IgD-negative memory B cell (primary cell): Measurements from ENCODE around the gene BABAM2. TPM values are rescaled to one million over a fixed set of nuclear protein-coding genes. Genes with fewer than 3 reads are reported as not detected.

Experiments used
- H3K27ac Mint-ChIP-seq, 3 donors: one replicate each; pipeline ENCODE4 v1.8.0; 2020 to 2022; ENCODE audit warnings: mild to moderate bottlenecking in 3 of 3, mixed read lengths in 3 of 3, moderate library complexity in 1 of 3
- H3K27me3 Mint-ChIP-seq: one replicate; pipeline ENCODE4 v1.8.0; 2021; ENCODE audit warnings: mixed read lengths
- H3K36me3 Mint-ChIP-seq: one replicate; pipeline ENCODE4 v1.8.0; 2020; ENCODE audit warnings: mild to moderate bottlenecking, mixed read lengths
- H3K4me1 Mint-ChIP-seq, 3 donors: one replicate each; pipeline ENCODE4 v1.8.0; 2020 to 2022; ENCODE audit warnings: mixed read lengths in 3 of 3, mild to moderate bottlenecking in 1 of 3
- H3K4me3 Mint-ChIP-seq, 4 donors: one replicate each; pipeline ENCODE4 v1.8.0; 2020 to 2022; ENCODE audit warnings: mild to moderate bottlenecking in 4 of 4, mixed read lengths in 4 of 4, moderate library complexity in 3 of 4
- H3K9me3 Mint-ChIP-seq, 3 donors: one replicate each; pipeline ENCODE4 v1.8.0; 2020 to 2021; ENCODE audit warnings: mixed read lengths in 3 of 3, mild to moderate bottlenecking in 1 of 3
- polyA plus RNA-seq: library from polyadenylated mRNA; unstranded; fragments of 300-500 nt; fragmentation: Illumina TruSeq; gene quantifications from one replicate; pipeline ENCODE4 v1.2.3, GENCODE V29; 2021

The BABAM2 gene
- polyA plus RNA-seq, 1 donor from 2014 or later = 57.9 TPM

DNA sequence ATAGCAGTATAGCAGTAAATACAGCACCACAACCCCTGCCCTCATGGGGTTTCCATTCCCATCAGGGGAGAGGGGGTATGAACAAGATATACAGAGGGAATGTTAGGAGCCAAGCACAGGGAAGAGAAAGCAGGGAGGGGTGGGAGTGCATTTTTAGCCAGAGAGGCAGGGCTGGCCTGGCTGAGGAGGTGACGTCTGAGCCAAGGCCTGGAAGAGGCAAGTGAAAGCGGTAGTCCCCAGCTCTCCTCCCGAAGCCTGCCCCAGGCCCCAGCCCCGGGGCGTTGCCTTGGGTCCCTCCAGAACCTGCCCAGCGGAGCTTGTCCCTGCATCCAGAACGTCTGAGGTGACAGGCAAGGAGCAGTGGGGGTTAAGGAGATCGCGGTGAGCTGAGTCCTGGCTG, 457.1 kb downstream of the BABAM2 start:
- peaks cover 2% of the 10 kb centered on the region for H3K27me3 Mint-ChIP-seq
- H3K27ac Mint-ChIP-seq = peak overlapping the region in 1 of 3 donors; percentile 90
- no peaks in the 10 kb centered on the region for H3K4me1 Mint-ChIP-seq
- no peaks in the 10 kb centered on the region for H3K36me3 Mint-ChIP-seq
- H3K9me3 Mint-ChIP-seq = no peaks in the 10 kb centered on the region
- no peak overlapping the region for H3K4me3 Mint-ChIP-seq

DNA sequence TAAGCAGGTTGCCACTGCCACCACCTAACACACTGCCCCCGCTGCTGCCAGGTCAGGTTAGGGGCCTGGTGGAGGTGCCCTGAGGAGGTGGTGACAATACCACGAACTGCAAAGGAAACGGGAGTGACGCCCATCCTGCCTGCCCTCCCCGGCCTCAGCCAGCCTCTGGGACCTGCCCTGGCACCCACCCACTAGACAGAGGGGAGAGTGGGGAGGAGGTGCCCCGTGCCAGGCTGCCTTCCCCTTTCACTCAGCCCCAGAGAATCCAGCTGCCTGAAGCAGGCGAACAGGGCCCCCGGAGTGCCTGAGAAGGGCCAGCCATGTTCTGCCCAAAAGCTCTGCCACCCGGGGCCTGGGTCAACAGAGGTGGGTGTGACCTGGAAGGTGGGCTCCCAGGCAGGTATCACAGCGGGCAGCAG, 457.6 kb downstream of the BABAM2 start:
- no peaks in the 10 kb centered on the region for H3K36me3 Mint-ChIP-seq
- no peaks in the 10 kb centered on the region for H3K4me1 Mint-ChIP-seq
- H3K27ac Mint-ChIP-seq = peak overlapping the region in 1 of 3 donors; percentile 43
- H3K9me3 Mint-ChIP-seq = no peaks in the 10 kb centered on the region
- H3K4me3 Mint-ChIP-seq = no peak overlapping the region
- peaks cover 2% of the 10 kb centered on the region for H3K27me3 Mint-ChIP-seq

DNA sequence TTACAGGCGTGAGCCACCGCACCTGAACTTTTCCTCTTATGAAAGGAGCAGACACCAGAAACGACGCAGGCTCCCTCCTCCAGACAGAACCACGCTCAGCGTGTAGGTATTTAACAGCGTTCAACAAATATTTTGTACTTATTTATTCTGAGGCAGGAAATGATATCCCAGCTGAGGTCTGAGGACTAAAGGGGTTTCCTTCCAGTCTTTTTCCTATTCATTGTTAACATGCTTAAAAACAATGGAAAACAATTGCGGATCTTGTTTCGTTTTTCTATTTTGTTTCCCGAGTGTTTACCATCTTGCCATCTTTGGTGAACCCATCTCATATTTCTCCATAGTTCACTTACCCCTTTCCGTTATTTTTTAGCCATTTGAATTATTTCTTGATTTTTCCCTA, 458.4 kb downstream of the BABAM2 start:
- Mint-ChIP-seq H3K27ac (no peak overlapping the region), H3K36me3 (peaks cover 3% of the 10 kb centered on the region), H3K4me1 (no peaks in the 10 kb centered on the region), H3K27me3 (peaks cover 2% of the 10 kb centered on the region), H3K9me3 (no peaks in the 10 kb centered on the region), H3K4me3 (no peak overlapping the region)

DNA sequence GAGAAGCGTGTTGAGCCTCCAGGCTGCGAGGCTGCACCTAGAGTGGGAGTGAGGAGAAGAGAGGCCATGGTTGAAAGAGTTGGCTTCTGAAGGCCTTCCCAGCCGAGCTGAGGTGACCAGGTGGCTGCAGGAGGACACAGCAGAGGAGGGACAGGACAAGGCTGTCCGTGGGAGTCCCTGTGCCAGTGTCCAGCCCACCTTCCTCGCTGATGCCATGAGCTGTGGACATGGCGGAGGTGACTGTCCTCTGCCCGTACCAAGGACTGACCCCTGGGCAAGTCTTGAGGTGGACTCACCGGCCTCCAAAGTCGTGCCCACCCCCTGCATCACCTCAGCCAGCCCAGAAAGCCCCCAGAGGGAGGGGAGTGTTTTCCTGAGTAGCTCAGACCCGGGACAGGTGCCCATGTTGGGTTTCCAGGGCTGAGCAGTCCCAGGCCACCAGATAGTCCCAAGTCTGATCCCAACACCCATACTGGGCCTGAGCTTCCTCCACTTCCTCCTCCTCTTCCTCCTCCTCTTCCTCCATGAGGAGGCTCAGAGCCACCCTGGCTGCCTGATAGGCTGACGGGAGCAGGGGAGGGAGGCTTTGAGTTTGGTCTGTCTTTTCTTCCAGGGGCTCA, 459.1 kb downstream of the BABAM2 start:
- Mint-ChIP-seq H3K27me3 (peaks cover 2% of the 10 kb centered on the region), H3K36me3 (peaks cover 3% of the 10 kb centered on the region), H3K9me3 (no peaks in the 10 kb centered on the region), H3K27ac (no peak overlapping the region), H3K4me3 (no peak overlapping the region), H3K4me1 (no peaks in the 10 kb centered on the region)

DNA sequence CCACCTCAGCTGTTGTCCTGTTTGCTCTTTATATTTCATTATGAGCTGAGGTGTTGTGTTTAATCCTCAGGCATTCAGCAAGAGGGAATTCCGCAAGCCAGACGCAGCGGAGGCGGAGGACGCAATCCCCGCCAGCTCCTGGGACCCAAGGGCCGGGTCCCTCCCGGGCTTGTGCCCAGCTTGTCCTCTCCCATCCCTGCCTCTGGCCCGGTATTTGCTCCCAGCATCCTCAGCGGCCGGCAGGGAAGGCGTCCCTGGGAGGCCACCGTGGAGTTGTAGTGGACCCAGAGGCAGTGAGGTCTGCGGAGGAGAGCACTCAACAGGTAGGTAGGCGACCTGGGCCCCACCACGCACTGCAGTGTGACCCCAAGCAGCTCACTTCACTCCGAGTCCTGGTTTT, 459.7 kb downstream of the BABAM2 start:
- peaks cover 3% of the 10 kb centered on the region for H3K36me3 Mint-ChIP-seq
- no peaks in the 10 kb centered on the region for H3K4me1 Mint-ChIP-seq
- H3K27ac Mint-ChIP-seq = no peak overlapping the region
- H3K9me3 Mint-ChIP-seq = no peaks in the 10 kb centered on the region
- H3K27me3 Mint-ChIP-seq = peaks cover 2% of the 10 kb centered on the region
- no peak overlapping the region for H3K4me3 Mint-ChIP-seq

DNA sequence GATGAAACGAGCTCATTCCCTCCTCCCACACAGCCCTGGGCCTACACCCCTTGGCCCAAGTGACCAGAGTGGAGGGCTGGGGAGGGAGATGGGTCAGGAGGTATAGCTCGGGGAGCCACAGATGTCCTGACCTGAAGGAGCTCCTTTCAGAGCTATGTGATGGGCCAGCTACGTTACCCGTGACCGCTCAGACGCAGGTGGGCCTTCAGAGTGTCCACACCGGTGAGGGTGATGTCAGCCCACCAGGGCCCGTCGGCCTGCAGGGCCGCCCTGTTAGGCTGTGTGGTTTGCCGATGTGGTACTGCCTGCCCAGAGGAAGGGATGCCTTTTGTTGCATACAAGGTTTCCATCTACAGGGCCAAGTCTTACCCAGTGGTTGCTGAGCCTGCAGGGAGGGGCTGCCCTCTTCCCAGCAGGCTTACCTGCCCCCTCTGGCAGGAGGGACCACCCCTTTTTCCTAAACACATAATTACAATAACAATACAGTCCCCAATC, 460.3 kb downstream of the BABAM2 start:
- H3K27ac Mint-ChIP-seq = no peak overlapping the region
- H3K9me3 Mint-ChIP-seq = no peaks in the 10 kb centered on the region
- peaks cover 2% of the 10 kb centered on the region for H3K27me3 Mint-ChIP-seq
- no peak overlapping the region for H3K4me3 Mint-ChIP-seq
- H3K4me1 Mint-ChIP-seq = no peaks in the 10 kb centered on the region
- H3K36me3 Mint-ChIP-seq = peaks cover 3% of the 10 kb centered on the region

DNA sequence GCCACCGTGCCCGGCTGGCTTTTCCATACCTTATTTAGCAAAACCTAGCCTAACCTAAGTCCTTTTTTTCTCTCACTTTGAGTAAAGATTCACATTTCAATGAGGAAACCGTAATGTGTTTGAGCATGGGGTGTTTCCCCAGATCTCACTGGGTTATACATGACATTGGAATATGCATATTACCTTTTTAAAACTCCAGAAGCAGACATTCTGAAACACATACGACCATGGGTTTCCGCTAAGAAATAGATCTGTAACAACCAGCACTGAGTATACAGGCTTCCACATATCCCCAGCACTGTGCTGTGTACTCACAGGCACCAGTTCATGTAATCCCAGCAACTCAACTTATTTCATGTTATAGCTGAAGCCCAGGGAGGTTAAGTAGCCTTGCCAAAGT, 461.1 kb downstream of the BABAM2 start:
- Mint-ChIP-seq H3K27me3 (peaks cover 2% of the 10 kb centered on the region), H3K27ac (peak overlapping the region in 2 of 3 donors; percentile 9 to 71), H3K36me3 (peaks cover 3% of the 10 kb centered on the region), H3K9me3 (no peaks in the 10 kb centered on the region), H3K4me3 (no peak overlapping the region), H3K4me1 (no peaks in the 10 kb centered on the region)

DNA sequence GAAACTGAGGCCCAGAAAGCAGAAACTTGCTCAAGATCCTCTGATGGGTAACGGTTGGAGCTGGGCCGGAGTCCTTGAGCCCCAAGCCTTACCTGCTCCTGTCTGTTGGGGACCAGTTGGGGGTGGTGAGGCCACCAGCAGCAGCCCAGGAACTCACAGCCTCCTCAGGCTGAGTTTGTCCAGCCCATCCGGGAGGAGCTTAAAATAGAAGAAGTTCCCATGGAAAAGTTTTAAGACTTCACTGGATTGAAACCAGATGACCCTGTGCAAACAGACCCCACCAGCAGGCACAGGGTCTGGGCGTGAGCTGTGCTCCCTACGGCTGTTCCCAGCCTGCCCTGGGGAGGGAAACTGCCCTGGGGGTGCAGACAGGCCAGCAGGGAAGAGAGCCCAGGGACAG, 461.6 kb downstream of the BABAM2 start:
- Mint-ChIP-seq H3K27me3 (peaks cover 2% of the 10 kb centered on the region), H3K36me3 (peaks cover 3% of the 10 kb centered on the region), H3K27ac (peak overlapping the region in 1 of 3 donors; percentile 71), H3K4me3 (no peak overlapping the region), H3K4me1 (no peaks in the 10 kb centered on the region), H3K9me3 (no peaks in the 10 kb centered on the region)

DNA sequence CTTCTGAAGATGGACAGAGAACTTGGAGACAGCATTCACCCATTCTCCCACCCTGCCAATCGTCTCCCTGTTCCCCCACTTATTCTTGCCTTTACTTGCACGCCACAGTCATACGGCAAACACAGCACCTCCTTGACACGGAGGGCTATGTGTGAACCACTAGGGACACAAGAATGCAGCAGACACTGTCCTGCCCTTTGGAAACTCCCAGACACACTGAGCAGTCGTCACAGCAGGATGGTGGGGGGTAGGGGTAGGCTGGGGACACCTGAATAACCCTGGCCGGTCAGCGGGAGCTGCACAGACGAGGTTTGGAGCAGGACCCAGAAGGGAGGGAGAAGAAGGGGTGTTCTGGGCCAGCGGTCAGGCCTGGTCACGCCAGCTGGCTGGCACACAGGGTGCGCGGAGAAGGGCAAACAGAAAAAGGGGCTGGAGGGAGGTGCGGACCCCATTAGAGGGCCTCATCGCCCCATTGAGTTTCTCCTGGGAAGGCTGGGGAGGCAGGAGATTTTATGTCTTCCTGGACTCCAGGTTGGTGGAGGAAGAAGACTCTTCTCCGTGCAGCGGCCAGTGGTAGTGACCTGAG, 462.2 kb downstream of the BABAM2 start:
- Mint-ChIP-seq H3K27me3 (no peaks in the 10 kb centered on the region), H3K4me3 (peak overlapping the region in 1 of 4 donors; percentile 63), H3K4me1 (no peaks in the 10 kb centered on the region), H3K9me3 (no peaks in the 10 kb centered on the region), H3K36me3 (peaks cover 3% of the 10 kb centered on the region), H3K27ac (no peak overlapping the region)

DNA sequence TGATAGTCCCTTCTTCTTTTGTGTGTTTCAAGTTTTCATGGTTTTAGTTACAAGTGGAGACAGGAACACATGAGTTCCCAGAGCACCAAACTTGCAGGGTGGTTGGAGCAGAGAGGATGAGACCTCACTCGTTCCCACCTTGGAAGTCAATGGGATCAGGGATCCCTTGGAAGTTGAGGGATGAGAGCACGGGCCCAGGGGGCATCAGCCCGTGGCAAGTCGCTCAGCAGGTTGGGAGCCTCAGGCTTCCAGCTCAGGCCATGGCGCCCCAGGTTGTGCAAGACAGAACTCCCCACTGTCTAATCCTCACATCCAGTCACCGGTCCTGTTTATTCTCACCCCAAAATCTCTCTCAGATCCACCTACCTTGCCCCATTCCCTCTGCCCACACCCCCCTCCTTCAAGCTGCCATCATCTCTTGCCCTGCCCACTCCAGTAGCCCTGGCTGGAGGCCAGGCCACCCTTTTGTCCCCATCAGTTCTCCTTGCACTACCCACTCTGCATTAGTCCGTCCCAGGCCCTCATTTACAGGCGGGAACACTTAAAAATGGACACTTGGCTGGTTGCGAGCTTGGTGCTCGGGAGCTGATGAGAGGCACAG, 464.5 kb downstream of the BABAM2 start:
- no peak overlapping the region for H3K27ac Mint-ChIP-seq

DNA sequence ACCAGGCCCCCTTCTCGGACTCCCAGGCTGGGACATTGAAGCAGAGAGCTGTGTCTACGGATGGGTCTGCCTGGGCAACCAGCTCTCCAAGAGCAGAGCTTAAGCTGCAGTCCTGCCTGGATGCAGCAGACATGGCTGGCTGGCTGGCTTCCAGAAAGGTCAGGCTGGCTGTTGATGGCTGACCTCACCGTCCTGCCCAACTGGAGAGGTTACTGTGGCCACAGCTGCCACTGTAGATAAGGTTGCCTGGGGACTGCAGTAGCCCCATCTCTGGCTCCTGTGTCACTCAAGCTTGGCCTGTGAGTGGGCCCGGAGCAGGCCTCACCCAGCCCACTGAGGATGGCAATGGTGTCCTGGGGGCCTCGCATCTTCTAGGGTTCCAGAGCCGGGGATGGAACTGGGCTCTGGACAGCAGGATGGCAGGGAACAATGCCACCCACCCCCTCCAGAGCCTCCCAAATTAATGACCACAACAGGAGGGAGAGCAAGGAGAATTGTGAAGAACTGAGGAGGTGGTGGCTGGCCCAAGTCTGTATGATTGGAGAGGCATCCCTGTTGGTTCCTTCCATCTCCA, 465.1 kb downstream of the BABAM2 start:
- Mint-ChIP-seq H3K4me1 (peaks cover 6 to 13% (median 8%) of the 10 kb centered on the region in 3 donors), H3K9me3 (no peaks in the 10 kb centered on the region), H3K27ac (peak overlapping the region in 2 of 3 donors; percentile 62 to 72), H3K4me3 (no peak overlapping the region), H3K27me3 (peaks cover 2% of the 10 kb centered on the region), H3K36me3 (peaks cover 3% of the 10 kb centered on the region)

More for the DNA sequence above, 464.5 kb downstream of the BABAM2 start:
- Mint-ChIP-seq H3K9me3 (no peaks in the 10 kb centered on the region), H3K27me3 (peaks cover 2% of the 10 kb centered on the region), H3K4me1 (peaks cover 6 to 11% (median 8%) of the 10 kb centered on the region in 3 donors), H3K36me3 (peaks cover 3% of the 10 kb centered on the region), H3K4me3 (no peak overlapping the region)

DNA sequence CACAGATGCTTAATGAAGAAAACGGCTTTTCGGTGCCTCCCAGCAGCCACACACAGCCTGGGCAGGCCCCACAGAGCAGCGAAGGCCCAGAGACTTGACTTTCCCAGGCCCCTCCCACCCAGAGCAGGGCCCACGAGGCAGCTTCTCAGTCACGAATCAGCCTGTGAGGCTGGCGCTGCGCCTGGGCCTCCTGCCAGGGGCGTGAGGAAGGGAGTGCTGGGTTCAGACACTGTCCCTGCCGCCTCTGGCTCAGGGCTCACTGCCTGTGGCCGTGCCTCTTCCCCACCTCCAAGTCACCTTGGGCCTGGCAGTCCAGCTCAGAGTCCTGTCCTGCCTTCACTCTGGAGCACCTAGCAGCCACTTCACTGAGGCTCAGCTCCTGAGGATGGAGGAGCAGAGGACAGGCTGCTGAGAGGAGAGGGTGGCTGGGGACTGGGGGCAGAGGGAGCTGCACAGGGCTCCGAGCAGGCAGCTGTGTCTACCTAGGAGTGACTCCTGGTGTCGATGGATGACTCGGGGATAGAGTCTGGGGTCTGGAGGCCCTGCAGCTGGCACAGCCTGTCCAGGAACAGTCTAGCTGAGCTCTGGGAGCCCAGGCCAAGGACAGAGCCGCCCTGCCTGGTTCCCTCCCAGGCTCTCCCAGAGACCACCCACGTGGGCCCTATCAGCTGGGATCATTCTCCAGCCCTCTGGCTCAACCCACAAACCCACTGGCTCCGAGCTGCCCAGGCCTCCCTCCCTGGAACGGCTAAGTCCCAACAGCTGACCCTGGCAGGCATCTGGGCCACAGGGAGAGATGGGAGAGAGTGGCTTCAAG, 465.8 kb downstream of the BABAM2 start:
- Mint-ChIP-seq H3K9me3 (no peaks in the 10 kb centered on the region), H3K27me3 (peaks cover 2% of the 10 kb centered on the region), H3K4me3 (no peak overlapping the region), H3K27ac (peak overlapping the region in 2 of 3 donors; percentile 71 to 72), H3K36me3 (peaks cover 3% of the 10 kb centered on the region), H3K4me1 (peaks cover 6 to 13% (median 8%) of the 10 kb centered on the region in 3 donors)

DNA sequence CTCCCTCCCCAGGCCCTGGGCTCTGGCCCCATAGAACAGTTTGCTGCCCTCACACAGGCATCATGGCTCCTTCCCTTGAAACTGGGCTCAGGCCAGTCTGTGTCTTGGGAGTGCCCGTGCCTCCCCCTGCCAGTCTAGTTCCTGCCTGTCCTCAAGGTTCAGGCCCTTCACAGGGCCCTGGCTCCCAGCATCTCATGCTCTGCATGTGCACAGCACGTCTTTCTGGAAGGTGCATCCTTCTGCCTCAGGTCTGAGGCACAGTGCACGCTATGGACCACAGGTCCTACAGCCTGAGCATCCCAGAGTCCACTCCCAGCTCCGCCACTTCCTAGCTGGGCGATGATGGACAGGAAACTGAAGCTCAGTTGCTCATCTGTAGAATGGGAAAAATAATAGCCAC, 466.5 kb downstream of the BABAM2 start:
- H3K9me3 Mint-ChIP-seq = no peaks in the 10 kb centered on the region
- H3K27me3 Mint-ChIP-seq = peaks cover 3% of the 10 kb centered on the region
- peaks cover 6 to 13% (median 8%) of the 10 kb centered on the region in 3 donors for H3K4me1 Mint-ChIP-seq
- no peak overlapping the region for H3K4me3 Mint-ChIP-seq
- H3K36me3 Mint-ChIP-seq = peaks cover 3% of the 10 kb centered on the region
- H3K27ac Mint-ChIP-seq = peak overlapping the region in 2 of 3 donors; percentile 32 to 71

DNA sequence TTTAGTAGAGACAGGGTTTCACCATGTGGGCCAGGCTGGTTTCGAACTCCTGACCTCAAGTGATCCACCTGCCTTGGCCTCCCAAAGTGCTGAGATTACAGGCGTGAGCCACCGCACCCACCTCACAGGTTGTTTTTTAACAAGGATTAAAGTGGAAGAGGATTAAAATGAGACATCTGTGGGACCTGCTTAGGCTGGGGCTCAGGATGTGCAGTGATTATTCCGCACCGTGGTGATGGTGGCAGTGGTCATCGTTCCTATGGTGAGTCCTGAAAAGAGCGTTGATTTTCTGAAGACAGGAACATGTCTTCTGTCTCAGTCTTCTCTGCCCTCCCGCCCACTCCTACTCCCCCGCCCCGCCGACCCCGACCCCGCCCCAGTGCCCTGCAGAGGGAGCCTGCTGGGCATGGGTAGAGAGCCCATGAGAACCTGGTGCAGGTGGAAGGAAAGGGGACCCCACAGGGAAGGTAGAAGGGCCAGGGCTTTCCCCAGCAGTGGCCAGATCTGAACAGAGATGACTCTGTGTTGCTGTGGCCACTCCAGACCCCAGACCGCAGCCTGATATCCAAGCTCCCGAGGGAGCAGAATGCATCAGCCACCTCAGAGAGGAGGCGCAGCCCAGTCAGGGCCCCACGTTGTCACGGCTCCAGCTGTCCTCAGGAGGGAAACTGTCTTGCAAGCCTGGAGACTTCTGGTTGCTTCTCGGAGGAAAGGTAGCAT, 467.6 kb downstream of the BABAM2 start:
- peaks cover 3% of the 10 kb centered on the region for H3K36me3 Mint-ChIP-seq
- peaks cover 6 to 13% (median 8%) of the 10 kb centered on the region in 3 donors for H3K4me1 Mint-ChIP-seq
- no peaks in the 10 kb centered on the region for H3K9me3 Mint-ChIP-seq
- H3K4me3 Mint-ChIP-seq = peak overlapping the region in 1 of 4 donors; percentile 43
- peak overlapping the region in 2 of 3 donors; percentile 95 for H3K27ac Mint-ChIP-seq
- peaks cover 6% of the 10 kb centered on the region for H3K27me3 Mint-ChIP-seq
